Lower leg skin (tissue), 3 donors: ENCODE results near the gene SFMBT1.

Experiments
- POLR2A ChIP-seq, 2 donors: fragments of 450-650 bp; IDR thresholded peaks; one replicate each; pipeline ENCODE4 v1.6.1; 2016 to 2017; ENCODE audit warnings: antibody characterized with exemption in 2 of 2, mild to moderate bottlenecking in 1 of 2, moderate library complexity in 1 of 2
- TF ChIP-seq, protein P1 (sequence below), 3 donors: fragments of 450-650 bp; IDR thresholded peaks; one replicate each; pipeline ENCODE4 v1.5.1; 2016; ENCODE audit warnings: antibody characterized with exemption in 3 of 3, mild to moderate bottlenecking in 3 of 3, moderate library complexity in 2 of 3

DNA sequence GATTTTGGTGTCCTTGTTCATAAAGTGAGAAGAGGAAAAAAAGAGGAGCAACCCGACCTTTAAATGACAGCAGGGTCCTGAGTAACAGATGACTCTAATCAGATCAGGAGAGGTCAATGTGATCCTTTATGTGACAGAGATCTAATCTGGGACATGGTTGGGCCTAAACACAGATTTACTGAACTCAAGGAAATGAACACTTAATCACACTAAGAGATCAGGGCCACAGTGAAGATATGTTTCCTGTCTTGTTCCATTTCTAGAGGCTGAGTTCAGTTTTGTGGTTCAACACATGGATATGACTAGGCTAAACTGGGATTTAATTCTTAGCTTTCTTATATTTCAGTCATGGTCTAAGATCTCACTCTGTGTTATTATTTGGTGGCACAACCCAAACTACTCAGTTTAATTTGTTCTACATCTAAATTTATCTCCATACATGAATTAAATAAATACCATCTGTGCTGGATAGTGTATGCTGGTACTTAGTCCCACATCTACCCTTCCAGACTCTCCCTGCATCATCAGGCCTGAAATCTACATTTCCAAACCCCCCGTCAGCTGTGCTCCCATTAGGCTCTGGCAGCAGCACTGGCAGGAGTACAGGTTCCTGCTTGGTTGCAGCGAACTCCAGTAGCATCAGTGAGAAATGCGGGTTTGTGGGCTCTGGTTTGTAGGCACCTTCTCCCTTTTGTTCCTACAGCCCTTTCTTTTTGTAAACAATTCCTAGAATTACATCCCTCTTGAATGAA, 22.6 kb downstream of the SFMBT1 start:
- TF ChIP-seq, protein P1, sequence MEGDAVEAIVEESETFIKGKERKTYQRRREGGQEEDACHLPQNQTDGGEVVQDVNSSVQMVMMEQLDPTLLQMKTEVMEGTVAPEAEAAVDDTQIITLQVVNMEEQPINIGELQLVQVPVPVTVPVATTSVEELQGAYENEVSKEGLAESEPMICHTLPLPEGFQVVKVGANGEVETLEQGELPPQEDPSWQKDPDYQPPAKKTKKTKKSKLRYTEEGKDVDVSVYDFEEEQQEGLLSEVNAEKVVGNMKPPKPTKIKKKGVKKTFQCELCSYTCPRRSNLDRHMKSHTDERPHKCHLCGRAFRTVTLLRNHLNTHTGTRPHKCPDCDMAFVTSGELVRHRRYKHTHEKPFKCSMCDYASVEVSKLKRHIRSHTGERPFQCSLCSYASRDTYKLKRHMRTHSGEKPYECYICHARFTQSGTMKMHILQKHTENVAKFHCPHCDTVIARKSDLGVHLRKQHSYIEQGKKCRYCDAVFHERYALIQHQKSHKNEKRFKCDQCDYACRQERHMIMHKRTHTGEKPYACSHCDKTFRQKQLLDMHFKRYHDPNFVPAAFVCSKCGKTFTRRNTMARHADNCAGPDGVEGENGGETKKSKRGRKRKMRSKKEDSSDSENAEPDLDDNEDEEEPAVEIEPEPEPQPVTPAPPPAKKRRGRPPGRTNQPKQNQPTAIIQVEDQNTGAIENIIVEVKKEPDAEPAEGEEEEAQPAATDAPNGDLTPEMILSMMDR (IDR thresholded peaks at IDR 0.05), result no peak
- TF ChIP-seq POLR2A (IDR thresholded peaks at IDR 0.05), result no peak
